GM21390 (cell line): ENCODE results near the gene TRUB1.

ENCODE experiments used
- ATAC-seq: cut with Tn5 transposase; IDR thresholded peaks from one replicate; pipeline ENCODE4 v1.9.1; 2021; ENCODE audit not compliant: unreplicated experiment

The TRUB1 gene

GRCh38 chr10:114973997-114974396 lies 36.0 kb downstream of the TRUB1 start:
- no peak for ATAC-seq

GRCh38 chr10:114974625-114975024 lies 36.6 kb downstream of the TRUB1 start:
- ATAC-seq, result no peak

- no peak for ATAC-seq
These were observed 37.1 kb downstream of the TRUB1 start for GRCh38 chr10:114975091-114975490.

- ATAC-seq, result no peak
These were observed 45.0 kb downstream of the TRUB1 start for GRCh38 chr10:114982989-114983388.

GRCh38 chr10:114987995-114988394 lies 50.0 kb downstream of the TRUB1 start:
- ATAC-seq, result no peak

GRCh38 chr10:114990586-114990985 lies 52.6 kb downstream of the TRUB1 start:
- no peak for ATAC-seq

GRCh38 chr10:114990991-114991390 lies 53.0 kb downstream of the TRUB1 start:
- ATAC-seq, result no peak

- no peak for ATAC-seq
These were observed 54.3 kb downstream of the TRUB1 start for GRCh38 chr10:114992189-114992775.

GRCh38 chr10:114995468-114996247 lies 57.7 kb downstream of the TRUB1 start:
- ATAC-seq, result no peak

- no peak for ATAC-seq
These were observed 58.5 kb downstream of the TRUB1 start for GRCh38 chr10:114996542-114996941.

GRCh38 chr10:114998993-114999392 lies 61.0 kb downstream of the TRUB1 start:
- ATAC-seq, result no peak

GRCh38 chr10:115001506-115002381 lies 63.7 kb downstream of the TRUB1 start:
- peak; percentile 80 for ATAC-seq

GRCh38 chr10:115003396-115003795 lies 65.4 kb downstream of the TRUB1 start:
- ATAC-seq, result no peak

GRCh38 chr10:115004236-115004862 lies 66.4 kb downstream of the TRUB1 start:
- no peak for ATAC-seq

- ATAC-seq, result no peak
These were observed 67.8 kb downstream of the TRUB1 start for GRCh38 chr10:115005771-115006170.

- no peak for ATAC-seq
These were observed 80.4 kb downstream of the TRUB1 start for GRCh38 chr10:115018185-115018931.

- no peak for ATAC-seq
These were observed 82.5 kb downstream of the TRUB1 start for GRCh38 chr10:115020449-115020848.

GRCh38 chr10:115022733-115023132 lies 84.7 kb downstream of the TRUB1 start:
- ATAC-seq, result peak; percentile 65

- ATAC-seq, result no peak
These were observed 85.7 kb downstream of the TRUB1 start for GRCh38 chr10:115023715-115024114.

GRCh38 chr10:115024371-115024770 lies 86.4 kb downstream of the TRUB1 start:
- ATAC-seq, result no peak
